HG03342 (cell line): ENCODE results near the gene ATP8B1.
"Not testable (repeated sequence)": the region's sequence is repeated elsewhere in the genome, so short reads cannot be mapped to it uniquely, and the experiment has no call there.

Source experiments
- ATAC-seq: cut with Tn5 transposase; IDR thresholded peaks from one replicate; pipeline ENCODE4 v1.9.1; 2021; ENCODE audit warnings: mild to moderate bottlenecking, moderate library complexity; ENCODE audit not compliant: unreplicated experiment

Gene ATP8B1

DNA sequence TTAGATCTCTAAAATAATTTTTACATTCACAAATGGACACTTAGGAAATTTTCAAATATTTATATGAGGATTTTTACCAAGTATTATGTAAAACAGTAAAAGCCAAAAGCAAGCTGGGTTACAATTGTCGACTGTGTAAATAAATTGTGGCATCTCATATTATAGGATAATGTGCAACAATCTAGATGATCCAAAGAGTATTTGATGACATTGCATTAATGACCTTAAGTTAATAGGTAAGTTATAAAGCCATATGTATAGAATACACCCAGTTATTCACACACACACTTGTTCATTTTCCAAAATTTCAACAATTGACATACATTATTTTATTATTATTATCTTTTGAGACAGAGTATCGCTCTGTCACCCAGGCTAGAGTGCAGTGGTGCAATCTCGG, 69.3 kb downstream of the ATP8B1 start:
- ATAC-seq = no peak

DNA sequence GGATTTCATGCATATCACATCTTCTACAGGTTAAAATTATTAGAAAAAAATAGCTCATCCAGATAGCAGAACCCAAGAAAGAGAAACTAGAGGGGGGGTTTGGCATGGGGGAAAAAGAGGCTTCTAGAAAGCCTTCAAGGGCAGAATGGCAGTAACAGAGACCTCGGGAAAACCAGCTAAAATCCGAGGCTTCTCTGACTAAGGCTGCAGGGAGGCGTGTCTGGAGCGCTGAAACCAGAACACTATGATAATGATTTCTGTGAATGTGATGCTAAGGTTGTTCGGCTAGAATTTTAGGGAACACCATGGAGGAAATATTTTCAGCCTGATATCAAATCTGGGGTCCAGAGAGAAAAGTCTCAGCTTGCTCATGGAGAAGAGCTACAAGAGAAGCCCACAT, 73.0 kb downstream of the ATP8B1 start:
- no peak for ATAC-seq

DNA sequence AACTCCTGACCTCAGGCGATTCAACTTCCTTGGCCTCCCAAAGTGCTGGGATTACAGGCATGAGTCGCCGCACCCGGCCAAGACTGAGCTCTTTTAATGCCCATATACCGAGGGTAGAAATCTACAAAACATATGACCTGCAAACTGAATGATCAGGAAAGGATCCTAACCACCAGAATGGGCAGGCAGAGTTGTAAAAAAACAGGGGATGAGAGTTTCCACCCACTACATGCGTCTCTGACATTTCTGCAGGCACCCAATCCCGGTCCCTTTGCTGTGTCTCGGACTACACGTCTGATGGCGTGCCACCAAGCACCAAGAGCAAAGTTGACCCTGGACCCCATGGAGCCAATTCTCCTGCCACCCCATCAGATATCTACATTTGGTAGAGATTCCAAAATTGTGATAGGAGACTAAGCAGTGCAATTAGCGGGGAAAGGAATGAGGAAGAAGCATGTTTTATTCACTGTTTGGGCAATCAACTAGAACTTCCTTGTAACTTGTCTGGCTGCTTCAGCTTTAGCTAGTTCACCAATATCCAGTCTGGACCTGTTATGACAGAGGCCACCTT, 74.1 kb downstream of the ATP8B1 start:
- ATAC-seq = no peak

GRCh38 chr18:57727952-57728807, 74.9 kb downstream of the ATP8B1 start:
- no peak for ATAC-seq

GRCh38 chr18:57719211-57719935, 83.7 kb downstream of the ATP8B1 start:
- not testable (repeated sequence) for ATAC-seq

GRCh38 chr18:57716549-57716948, 86.6 kb downstream of the ATP8B1 start:
- ATAC-seq = no peak

- ATAC-seq = no peak
Measured at GRCh38 chr18:57715671-57716070, 87.4 kb downstream of the ATP8B1 start.

DNA sequence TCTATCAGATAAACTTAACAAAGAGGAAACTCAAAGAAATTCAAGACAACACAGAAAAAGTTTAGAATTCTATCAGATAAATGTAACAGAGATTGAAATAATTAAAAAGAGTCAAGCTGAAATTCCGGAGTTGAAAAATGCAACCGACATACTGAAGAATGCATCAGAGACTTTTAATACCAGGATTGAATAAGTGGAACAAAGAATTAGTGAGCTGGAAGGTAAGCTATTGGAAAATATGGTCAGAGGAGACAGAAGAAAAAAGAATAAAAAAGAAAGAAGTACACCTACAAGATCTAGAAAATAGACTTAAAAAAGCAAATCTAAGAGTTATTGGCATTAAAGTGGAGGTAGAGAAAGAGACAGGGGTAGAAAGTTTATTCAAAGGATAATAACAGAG, 88.0 kb downstream of the ATP8B1 start:
- ATAC-seq = no peak

GRCh38 chr18:57710226-57710625, 92.9 kb downstream of the ATP8B1 start:
- no peak for ATAC-seq

- ATAC-seq = no peak
Measured at GRCh38 chr18:57709335-57709734, 93.8 kb downstream of the ATP8B1 start.

DNA sequence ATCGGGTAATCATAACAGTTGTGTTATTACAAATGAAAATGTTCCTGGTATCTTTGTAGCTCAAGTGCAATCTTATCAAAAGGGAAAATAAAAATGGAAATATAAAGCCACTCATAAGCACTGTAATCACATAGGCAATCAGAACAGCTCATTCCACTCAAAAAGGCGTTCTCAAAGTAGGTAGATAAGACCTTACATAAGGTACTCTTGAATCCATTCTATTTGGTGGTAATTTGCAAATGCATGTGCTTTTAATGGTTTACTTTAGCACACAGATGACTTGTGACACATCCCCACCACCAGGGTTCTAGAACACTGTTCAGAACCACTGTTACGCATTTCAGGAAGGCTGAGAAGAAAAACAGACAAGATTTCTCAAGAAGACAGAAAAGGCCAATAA, 94.8 kb downstream of the ATP8B1 start:
- ATAC-seq = no peak

- no peak for ATAC-seq
Measured at GRCh38 chr18:57705832-57706595, 97.1 kb downstream of the ATP8B1 start.

- no peak for ATAC-seq
Measured at GRCh38 chr18:57705011-57705410, 98.1 kb downstream of the ATP8B1 start.

GRCh38 chr18:57698571-57699276, 104.4 kb downstream of the ATP8B1 start:
- no peak for ATAC-seq

DNA sequence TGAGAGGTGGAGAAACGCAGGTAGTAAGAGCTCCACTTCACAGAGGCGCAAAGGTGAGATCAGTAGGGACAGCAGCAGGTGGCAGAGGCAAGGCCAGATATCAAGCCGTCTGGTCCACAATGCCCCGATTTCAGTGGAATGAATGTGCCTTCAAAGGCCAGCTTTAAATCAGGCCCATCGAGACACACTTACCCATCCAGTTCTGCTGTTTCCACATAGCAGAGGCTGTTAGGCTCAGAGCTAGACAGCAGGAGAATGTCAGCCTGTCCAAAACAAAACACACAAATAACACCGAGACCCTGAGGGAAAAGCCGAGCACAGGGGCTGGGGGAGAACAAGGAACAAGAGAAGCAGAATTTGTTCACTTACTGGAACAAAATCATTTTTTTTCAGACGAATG, 105.7 kb downstream of the ATP8B1 start:
- no peak for ATAC-seq

DNA sequence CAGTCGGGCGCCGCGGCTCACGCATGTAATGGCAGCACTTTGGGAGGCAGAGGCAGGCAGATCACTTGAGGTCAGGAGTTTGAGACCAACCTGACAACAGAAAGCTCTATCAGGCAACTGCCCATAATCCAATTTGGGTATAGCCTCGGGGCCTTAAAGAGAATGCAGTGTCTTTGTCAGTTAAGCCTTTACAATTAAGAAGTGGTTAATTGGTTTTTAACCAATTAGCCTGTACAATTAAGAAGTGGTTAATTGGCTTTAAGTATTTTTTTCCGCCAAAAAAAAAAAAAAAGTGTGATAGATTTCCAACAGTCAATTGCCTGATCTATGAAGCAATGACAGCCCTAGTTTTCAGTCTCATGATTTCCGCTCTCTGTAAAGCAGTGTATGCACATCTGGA, 106.8 kb downstream of the ATP8B1 start:
- ATAC-seq = no peak

GRCh38 chr18:57691363-57691762, 111.8 kb downstream of the ATP8B1 start:
- ATAC-seq = no peak

DNA sequence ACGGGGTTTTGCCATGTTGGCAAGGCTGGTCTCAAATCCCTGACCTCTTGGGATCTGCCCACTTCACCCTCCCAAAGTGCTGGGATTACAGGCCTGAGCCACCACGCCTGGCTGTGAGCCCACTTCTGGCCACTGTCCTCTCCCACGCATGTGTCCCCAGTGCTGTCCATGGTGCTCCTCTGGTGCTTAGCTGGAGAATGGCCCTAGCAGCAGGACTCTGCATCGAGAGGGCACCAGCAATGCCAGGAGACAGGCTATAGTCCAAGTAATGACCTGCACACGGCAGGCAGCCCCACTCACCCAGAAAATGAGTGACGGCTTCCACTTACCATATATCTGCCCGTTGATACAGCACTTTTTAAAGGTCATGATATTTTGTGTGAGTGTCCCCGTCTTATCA, 115.1 kb downstream of the ATP8B1 start:
- ATAC-seq = no peak

DNA sequence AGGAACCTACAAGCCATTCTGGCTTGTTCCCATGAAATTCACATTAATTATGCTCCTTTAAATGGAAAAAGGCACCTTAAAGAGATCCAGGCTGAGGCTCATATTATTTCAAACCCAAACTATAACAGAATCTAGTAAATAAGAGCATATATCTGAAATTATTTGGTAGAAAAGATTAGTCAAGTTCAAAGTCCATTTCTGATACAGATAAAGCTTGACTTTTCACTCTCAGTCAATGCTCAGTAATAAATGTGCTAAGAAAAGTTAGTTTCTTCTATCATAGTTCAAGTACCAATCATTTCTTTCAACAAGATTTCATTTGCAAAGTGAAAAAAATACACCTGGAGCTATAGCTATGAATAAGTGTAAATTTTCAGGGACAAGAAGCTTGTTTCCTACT, 119.6 kb downstream of the ATP8B1 start:
- ATAC-seq = no peak
